Mucosa of stomach (tissue), 1 donor: ENCODE results near the gene MPZL2.

Experiments used
- H3K27me3 ChIP-seq: one replicate; pipeline ENCODE4 v1.7.0; 2013; ENCODE audit warnings: mild to moderate bottlenecking, low read length; ENCODE audit not compliant: control insufficient read depth, insufficient read depth
- H3K36me3 ChIP-seq: one replicate; pipeline ENCODE4 v1.7.0; 2013; ENCODE audit warnings: low read length; ENCODE audit not compliant: control insufficient read depth, insufficient read depth
- H3K4me1 ChIP-seq: one replicate; pipeline ENCODE4 v1.7.0; 2013; ENCODE audit warnings: mild to moderate bottlenecking, low read length; ENCODE audit not compliant: control insufficient read depth, insufficient read depth
- H3K4me3 ChIP-seq: one replicate; pipeline ENCODE4 v1.7.0; 2013; ENCODE audit warnings: low read length
- H3K9ac ChIP-seq: one replicate; pipeline ENCODE4 v1.7.0; 2013; ENCODE audit warnings: mild to moderate bottlenecking, low read length, moderate library complexity
- H3K9me3 ChIP-seq: one replicate; pipeline ENCODE4 v1.7.0; 2013; ENCODE audit warnings: mild to moderate bottlenecking, low read length, moderate library complexity; ENCODE audit not compliant: control insufficient read depth
- donor health status: Pancreatic carcinoma.

MPZL2 gene

DNA sequence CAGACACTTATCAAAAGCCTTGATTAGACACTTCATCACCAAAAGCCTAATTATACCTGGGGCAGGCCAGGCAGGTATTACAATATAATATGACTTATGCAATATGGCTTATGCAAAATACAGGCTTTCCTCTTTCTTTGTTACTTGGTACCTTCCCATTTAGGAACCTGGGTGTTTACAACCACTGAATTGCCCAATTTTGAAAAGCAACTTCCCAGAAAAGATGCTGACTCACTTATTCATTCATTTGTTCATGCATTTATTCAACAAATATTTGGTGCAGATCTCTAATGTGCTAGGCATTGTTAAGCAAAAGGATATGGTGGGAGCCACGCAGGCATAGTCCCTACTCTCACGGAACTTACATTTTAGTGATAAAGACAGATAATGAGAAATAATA is 25.7 kb downstream of the MPZL2 start:
- no peaks in the 10 kb centered on the region for H3K36me3 ChIP-seq
- H3K9me3 ChIP-seq = no peaks in the 10 kb centered on the region
- H3K27me3 ChIP-seq = no peaks in the 10 kb centered on the region
- H3K4me3 ChIP-seq = no peak overlapping the region
- peaks cover 34% of the 10 kb centered on the region for H3K4me1 ChIP-seq
- no peak overlapping the region for H3K9ac ChIP-seq

DNA sequence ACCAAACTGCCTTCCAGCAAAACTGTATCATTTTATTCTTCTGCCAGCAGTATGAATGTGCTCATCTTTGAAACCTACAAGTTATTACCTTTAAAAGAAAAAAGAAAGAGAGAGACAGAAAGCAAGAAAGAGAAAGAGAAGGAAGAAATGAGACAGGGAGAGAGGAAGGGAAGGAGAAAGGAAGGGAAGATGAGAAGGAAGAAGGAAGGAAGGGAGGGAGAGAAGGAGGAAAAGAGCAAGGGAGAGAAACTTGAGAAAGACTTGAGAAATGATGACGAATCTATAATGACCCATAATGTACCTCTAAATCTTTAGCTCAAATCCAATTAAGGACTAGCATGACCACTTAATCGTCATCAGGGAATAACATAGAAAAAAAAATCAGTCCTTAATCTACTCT is 27.9 kb downstream of the MPZL2 start:
- Histone ChIP-seq H3K9me3 (no peaks in the 10 kb centered on the region), H3K36me3 (no peaks in the 10 kb centered on the region), H3K9ac (no peak overlapping the region), H3K27me3 (no peaks in the 10 kb centered on the region), H3K4me1 (peaks cover 24% of the 10 kb centered on the region), H3K4me3 (no peak overlapping the region)

GRCh38 chr11:118234833-118235232 is 29.3 kb downstream of the MPZL2 start:
- Histone ChIP-seq H3K9me3 (no peaks in the 10 kb centered on the region), H3K4me1 (peaks cover 11% of the 10 kb centered on the region), H3K27me3 (no peaks in the 10 kb centered on the region), H3K36me3 (no peaks in the 10 kb centered on the region), H3K4me3 (no peak overlapping the region), H3K9ac (no peak overlapping the region)

- no peak overlapping the region for H3K9ac ChIP-seq
- peaks cover 5% of the 10 kb centered on the region for H3K4me1 ChIP-seq
- no peaks in the 10 kb centered on the region for H3K36me3 ChIP-seq
- H3K27me3 ChIP-seq = no peaks in the 10 kb centered on the region
- no peaks in the 10 kb centered on the region for H3K9me3 ChIP-seq
- no peak overlapping the region for H3K4me3 ChIP-seq
Observed at GRCh38 chr11:118233850-118234249, 30.2 kb downstream of the MPZL2 start.

- Histone ChIP-seq H3K4me3 (no peak overlapping the region), H3K9ac (no peak overlapping the region), H3K36me3 (no peaks in the 10 kb centered on the region), H3K27me3 (no peaks in the 10 kb centered on the region), H3K4me1 (peaks cover 5% of the 10 kb centered on the region), H3K9me3 (no peaks in the 10 kb centered on the region)
Observed at GRCh38 chr11:118233377-118233776, 30.7 kb downstream of the MPZL2 start.

DNA sequence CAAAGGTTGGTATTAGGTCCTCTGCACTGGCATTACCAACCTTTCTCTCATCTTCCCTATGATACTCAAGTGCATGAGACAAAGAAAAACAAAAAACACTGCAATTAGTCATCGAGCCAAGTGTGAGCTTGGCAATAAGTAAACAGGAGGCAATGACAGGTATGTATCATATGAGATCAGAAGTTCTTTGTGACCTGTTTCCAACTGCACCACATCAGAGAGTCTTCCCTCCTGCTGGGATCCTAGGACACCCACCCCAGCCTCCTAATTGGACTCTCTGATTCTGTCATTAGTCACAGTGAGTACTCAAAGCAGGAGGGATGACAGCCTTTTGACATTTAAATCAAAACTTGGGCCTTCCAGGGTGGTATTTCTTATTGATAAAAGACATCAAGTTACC is 31.4 kb downstream of the MPZL2 start:
- H3K36me3 ChIP-seq = no peaks in the 10 kb centered on the region
- no peak overlapping the region for H3K9ac ChIP-seq
- H3K4me3 ChIP-seq = no peak overlapping the region
- no peaks in the 10 kb centered on the region for H3K9me3 ChIP-seq
- H3K27me3 ChIP-seq = no peaks in the 10 kb centered on the region
- H3K4me1 ChIP-seq = peaks cover 5% of the 10 kb centered on the region

- Histone ChIP-seq H3K9ac (no peak overlapping the region), H3K9me3 (no peaks in the 10 kb centered on the region), H3K4me3 (no peak overlapping the region), H3K36me3 (no peaks in the 10 kb centered on the region), H3K27me3 (no peaks in the 10 kb centered on the region), H3K4me1 (peaks cover under 1% of the 10 kb centered on the region)
Observed at GRCh38 chr11:118231461-118231860, 32.6 kb downstream of the MPZL2 start.

GRCh38 chr11:118230088-118230487 is 34.0 kb downstream of the MPZL2 start:
- H3K4me1 ChIP-seq = no peaks in the 10 kb centered on the region
- no peak overlapping the region for H3K4me3 ChIP-seq
- no peaks in the 10 kb centered on the region for H3K36me3 ChIP-seq
- no peak overlapping the region for H3K9ac ChIP-seq
- no peaks in the 10 kb centered on the region for H3K27me3 ChIP-seq
- no peaks in the 10 kb centered on the region for H3K9me3 ChIP-seq

- Histone ChIP-seq H3K4me3 (no peak overlapping the region), H3K27me3 (no peaks in the 10 kb centered on the region), H3K4me1 (no peaks in the 10 kb centered on the region), H3K9ac (no peak overlapping the region), H3K36me3 (no peaks in the 10 kb centered on the region), H3K9me3 (no peaks in the 10 kb centered on the region)
Observed at GRCh38 chr11:118229274-118229847, 34.7 kb downstream of the MPZL2 start.

DNA sequence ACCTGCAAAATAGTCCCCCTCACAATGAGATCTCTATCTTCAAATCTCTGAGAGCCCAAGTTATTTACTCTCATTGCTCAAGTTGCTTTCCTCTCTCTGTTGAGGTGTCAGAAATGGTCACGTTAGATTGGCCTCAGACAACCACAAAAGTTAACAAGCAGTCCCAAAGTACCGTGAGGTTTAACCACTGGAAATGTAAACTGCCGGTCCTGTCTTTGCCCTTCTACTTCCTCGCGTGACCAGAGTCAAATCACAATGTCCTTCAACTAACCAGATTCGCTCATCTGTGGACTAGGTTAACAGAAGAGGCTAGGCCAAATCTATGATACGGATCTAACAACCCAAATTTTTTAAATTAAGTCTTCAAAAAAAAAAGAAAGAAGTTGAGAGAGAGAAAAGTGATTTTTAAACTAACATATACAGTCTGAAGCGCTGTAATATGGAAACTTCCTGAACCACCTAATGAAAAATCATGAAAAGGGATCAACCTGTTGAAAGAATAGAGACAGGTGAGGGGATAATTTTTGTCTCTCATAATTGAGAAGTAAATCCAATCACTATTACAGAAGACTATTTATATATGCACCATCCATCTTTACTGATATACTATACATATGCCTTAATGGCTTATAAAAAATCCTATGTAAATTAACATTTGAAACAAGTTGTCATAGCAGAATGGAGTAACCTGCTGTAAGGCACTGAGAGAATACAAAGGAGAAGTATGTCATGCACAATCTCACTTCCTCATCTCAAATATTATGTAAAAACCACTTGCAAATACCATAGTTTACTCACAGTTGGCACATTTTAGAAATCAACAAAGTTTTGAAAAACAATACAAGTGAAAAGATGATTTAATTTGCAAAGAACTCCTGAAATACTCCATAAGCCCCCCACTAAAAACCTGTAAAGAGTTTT is 36.0 kb downstream of the MPZL2 start:
- H3K9ac ChIP-seq = no peak overlapping the region
- no peaks in the 10 kb centered on the region for H3K4me1 ChIP-seq
- H3K27me3 ChIP-seq = no peaks in the 10 kb centered on the region
- H3K4me3 ChIP-seq = no peak overlapping the region
- H3K9me3 ChIP-seq = no peaks in the 10 kb centered on the region
- H3K36me3 ChIP-seq = no peaks in the 10 kb centered on the region

DNA sequence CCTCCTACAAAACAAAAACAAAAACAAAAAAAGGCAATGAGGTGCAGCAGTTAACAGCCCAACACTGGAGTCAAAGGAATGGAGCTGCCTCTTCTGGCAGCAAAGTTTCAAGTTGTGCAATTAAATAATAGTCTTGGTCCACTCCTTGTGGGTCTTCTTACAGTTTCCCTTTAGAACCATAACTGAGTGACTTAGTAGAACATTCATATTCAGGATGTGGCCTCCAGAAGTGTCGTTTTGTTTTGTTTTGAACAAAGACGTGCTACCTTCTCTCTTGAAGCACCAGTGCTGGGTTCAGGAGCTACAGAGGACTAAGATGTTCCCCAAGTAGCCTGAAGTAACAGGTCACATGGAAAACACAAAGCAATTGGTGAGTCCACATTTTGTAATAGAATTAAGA is 37.3 kb downstream of the MPZL2 start:
- Histone ChIP-seq H3K9ac (no peak overlapping the region), H3K4me1 (no peaks in the 10 kb centered on the region), H3K9me3 (no peaks in the 10 kb centered on the region), H3K27me3 (no peaks in the 10 kb centered on the region), H3K36me3 (no peaks in the 10 kb centered on the region), H3K4me3 (no peak overlapping the region)

DNA sequence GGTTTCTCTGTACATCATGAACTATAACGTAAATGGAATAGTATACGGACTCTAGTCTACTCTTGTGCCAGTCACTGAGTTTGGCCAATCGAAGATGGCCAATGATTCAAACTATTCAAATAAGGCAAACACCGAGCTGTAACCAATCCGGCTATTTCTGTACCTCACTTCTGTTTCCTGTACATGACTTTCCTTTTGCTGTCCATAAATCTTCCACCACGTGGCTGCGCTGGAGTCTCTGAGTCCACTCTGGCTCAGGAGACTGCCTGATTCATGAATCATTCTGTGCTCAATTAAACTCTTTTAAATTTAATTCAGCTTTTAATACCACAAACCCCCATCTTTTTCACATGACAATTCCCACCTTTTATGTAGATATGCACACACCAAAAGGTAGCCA is 37.8 kb downstream of the MPZL2 start:
- Histone ChIP-seq H3K4me1 (no peaks in the 10 kb centered on the region), H3K27me3 (no peaks in the 10 kb centered on the region), H3K9me3 (no peaks in the 10 kb centered on the region), H3K36me3 (no peaks in the 10 kb centered on the region), H3K9ac (no peak overlapping the region), H3K4me3 (no peak overlapping the region)
